Thymus (tissue), 11 donors: ENCODE results near the gene C8B. TPM values are rescaled to one million over a fixed set of nuclear protein-coding genes. Genes with fewer than 3 reads are reported as not detected.

Experiments used
- DNase-seq, 9 donors: peaks; one replicate each; pipeline ENCODE4 v3.0.0-alpha.2; 2013; ENCODE audit warnings: low spot score in 9 of 9, low read depth in 6 of 9, missing footprints in 1 of 9
- H3K27ac ChIP-seq, 2 donors: one replicate each; pipeline ENCODE4 v1.5.1; 2013; ENCODE audit warnings: control low read depth in 1 of 2, low read depth in 1 of 2, low read length in 1 of 2, mild to moderate bottlenecking in 1 of 2, moderate library complexity in 1 of 2
- H3K27me3 ChIP-seq, 2 donors: one replicate each; pipeline ENCODE4 v1.5.1; 2013; ENCODE audit warnings: low read length in 1 of 2; ENCODE audit not compliant: control insufficient read depth in 2 of 2, insufficient read depth in 1 of 2
- H3K36me3 ChIP-seq, 2 donors: one replicate each; pipeline ENCODE4 v1.5.1; 2013; ENCODE audit warnings: low read length in 1 of 2, mild to moderate bottlenecking in 1 of 2, moderate library complexity in 1 of 2; ENCODE audit not compliant: control insufficient read depth in 2 of 2, insufficient read depth in 2 of 2
- H3K4me1 ChIP-seq, 2 donors: one replicate each; pipeline ENCODE4 v1.5.1; 2013; ENCODE audit warnings: low read length in 2 of 2; ENCODE audit not compliant: control insufficient read depth in 2 of 2, insufficient read depth in 2 of 2
- H3K4me3 ChIP-seq, 2 donors: one replicate each; pipeline ENCODE4 v1.5.1; 2013; ENCODE audit warnings: low read length in 2 of 2, control low read depth in 1 of 2, mild to moderate bottlenecking in 1 of 2
- H3K9me3 ChIP-seq, 2 donors: one replicate each; pipeline ENCODE4 v1.5.1; 2013; ENCODE audit warnings: low read length in 1 of 2, mild to moderate bottlenecking in 1 of 2; ENCODE audit not compliant: control insufficient read depth in 2 of 2, insufficient read depth in 1 of 2
- WGBS: extraction: QIAGEN DNeasy Blood & Tissue Kit; methylation state at CpG from one replicate; pipeline ENCODE4 v1.1.7; 2013; 5-methylcytosine and 5-hydroxymethylcytosine counted together
- polyA plus RNA-seq: library from polyadenylated mRNA; stranded (reverse); fragments of 200-250 nt; gene quantifications from one replicate; pipeline ENCODE4 v1.2.3, GENCODE V29; 2013
- total RNA-seq: library from RNA; stranded (reverse); fragments of 120-200 nt; gene quantifications from one replicate; pipeline ENCODE4 v1.2.4, GENCODE V29; 2013
- donor health status: healthy.

The C8B gene
- total and polyA plus RNA-seq, 2 donors: 0.05 TPM; not detected in 1

DNA sequence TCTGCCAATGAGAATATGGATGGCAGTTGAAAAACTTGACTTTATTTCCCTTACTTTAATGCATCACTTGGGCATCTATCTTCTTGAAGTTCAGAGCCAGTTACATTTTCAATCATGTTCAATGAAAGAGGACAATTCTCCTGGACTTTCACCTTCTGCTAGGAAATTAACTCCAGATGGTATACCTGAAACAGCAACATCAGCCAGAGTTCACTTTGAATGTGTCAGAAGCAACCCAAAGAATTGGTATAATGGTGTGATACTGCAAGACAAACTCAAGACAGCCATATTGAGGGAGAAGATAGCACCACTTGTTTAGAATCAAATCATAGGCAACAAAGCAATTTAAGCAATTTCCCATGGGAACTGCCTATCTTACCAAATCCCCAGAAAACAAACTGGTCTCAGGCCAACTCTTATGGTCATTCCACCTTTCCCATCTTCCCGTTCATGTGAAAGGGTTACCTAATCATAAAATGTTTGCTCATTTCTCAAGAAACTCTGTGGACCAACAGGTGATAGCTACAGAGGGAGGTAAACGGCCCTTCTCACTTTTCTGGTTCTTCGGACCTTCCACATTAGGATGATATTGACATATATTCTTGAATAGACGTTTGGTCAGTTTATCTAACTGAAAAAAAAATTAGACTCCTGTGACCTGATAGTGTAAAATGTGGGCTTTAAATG is 29.7 kb upstream of the C8B start:
- no peaks in the 10 kb centered on the region for H3K9me3 ChIP-seq
- H3K4me1 ChIP-seq: no peaks in the 10 kb centered on the region
- H3K4me3 ChIP-seq: no peak overlapping the region
- DNase-seq: no peak
- 95% methylated on average over 4 of the region's 4 CpGs for WGBS
- H3K27ac ChIP-seq: no peak overlapping the region
- H3K27me3 ChIP-seq: no peaks in the 10 kb centered on the region
- no peaks in the 10 kb centered on the region for H3K36me3 ChIP-seq

DNA sequence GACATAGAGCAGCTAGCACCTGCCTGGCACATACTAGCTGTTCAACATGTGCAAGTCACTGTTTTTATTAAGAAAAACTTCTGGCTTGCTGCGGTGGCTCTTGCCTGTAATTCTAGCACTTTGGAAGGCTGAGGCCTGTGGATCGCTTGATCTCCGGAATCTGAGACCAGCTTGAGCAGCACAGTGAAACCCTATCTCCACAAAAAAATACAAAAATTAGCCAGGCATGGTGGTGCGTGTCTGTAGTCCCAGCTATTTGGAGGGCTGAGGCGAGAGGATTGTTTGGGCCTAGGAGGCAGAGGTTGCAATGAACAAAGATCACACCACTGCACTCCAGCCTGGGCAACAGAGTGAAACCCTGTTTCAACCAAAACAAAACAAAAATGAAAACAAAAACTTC is 27.7 kb upstream of the C8B start:
- no peak overlapping the region for H3K4me3 ChIP-seq
- no peaks in the 10 kb centered on the region for H3K36me3 ChIP-seq
- no peaks in the 10 kb centered on the region for H3K27me3 ChIP-seq
- WGBS: 94% methylated on average over 5 of the region's 5 CpGs
- no peaks in the 10 kb centered on the region for H3K4me1 ChIP-seq
- DNase-seq: no peak
- H3K9me3 ChIP-seq: no peaks in the 10 kb centered on the region
- H3K27ac ChIP-seq: no peak overlapping the region

DNA sequence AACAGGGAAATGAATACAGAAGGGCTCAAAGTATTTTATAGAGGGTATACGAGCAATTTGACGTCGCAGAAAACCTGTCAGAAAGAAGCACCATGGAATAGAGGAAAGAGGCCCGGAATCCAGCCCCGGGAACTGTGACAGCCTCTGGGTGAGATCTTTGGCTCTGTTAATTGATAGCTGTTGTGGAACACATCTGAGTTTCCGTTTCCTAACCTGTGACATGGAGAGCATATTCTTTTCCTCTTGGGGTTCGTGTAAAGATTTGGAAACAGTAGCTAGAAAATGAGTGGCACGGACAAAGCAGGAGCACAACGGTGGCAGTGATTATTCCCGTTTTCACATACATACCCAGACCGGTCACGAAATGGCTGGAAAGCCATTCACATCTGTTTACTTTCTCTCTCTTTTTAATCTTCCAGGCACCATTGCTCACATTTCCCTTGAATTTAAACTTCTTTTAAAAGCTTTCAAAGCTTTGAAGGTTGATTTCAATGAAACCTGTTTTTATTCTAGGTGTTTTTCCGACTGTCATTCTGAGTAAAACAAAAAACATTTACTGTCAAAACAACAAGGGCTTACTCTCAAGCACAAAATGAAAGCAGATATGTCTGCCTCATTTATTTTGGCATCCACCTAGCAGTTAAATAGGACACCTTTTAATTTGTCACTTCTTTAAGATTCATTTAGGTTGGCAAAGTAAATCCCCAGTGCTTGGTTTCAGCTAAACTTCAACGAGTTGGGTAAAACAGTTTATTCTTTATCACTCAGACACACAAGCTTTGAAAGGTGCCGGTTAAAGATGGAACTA is 26.7 kb upstream of the C8B start:
- 84% methylated on average over 15 of the region's 15 CpGs for WGBS
- DNase-seq: no peak
- H3K4me1 ChIP-seq: no peaks in the 10 kb centered on the region

DNA sequence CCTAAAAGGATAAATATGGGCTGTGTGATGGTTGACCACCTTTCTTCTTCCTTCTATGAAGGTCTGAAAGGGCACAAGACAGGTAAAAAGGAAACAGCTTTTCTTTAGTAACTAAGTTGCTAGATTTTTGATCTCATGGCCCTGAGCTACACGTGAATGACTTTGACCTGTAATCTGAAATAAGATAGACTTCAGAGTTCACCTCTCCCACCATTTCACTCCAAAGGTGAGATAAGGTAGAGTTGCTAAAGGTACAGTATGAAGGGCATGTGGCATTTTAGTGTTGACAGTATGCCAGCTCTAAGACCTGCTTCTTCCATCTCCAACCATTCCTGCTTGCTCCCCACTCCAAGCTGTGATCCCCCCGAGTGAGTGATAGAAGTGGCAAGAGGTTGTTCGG is 25.8 kb upstream of the C8B start:
- H3K27ac ChIP-seq: no peak overlapping the region
- H3K36me3 ChIP-seq: no peaks in the 10 kb centered on the region
- no peaks in the 10 kb centered on the region for H3K27me3 ChIP-seq
- WGBS: 96% methylated on average over 3 of the region's 3 CpGs
- H3K4me1 ChIP-seq: no peaks in the 10 kb centered on the region
- DNase-seq: no peak
- no peaks in the 10 kb centered on the region for H3K9me3 ChIP-seq
- H3K4me3 ChIP-seq: no peak overlapping the region

More for the DNA sequence above, 26.7 kb upstream of the C8B start:
- Histone ChIP-seq H3K27ac (no peak overlapping the region), H3K4me3 (no peak overlapping the region), H3K36me3 (no peaks in the 10 kb centered on the region), H3K27me3 (no peaks in the 10 kb centered on the region), H3K9me3 (no peaks in the 10 kb centered on the region)

DNA sequence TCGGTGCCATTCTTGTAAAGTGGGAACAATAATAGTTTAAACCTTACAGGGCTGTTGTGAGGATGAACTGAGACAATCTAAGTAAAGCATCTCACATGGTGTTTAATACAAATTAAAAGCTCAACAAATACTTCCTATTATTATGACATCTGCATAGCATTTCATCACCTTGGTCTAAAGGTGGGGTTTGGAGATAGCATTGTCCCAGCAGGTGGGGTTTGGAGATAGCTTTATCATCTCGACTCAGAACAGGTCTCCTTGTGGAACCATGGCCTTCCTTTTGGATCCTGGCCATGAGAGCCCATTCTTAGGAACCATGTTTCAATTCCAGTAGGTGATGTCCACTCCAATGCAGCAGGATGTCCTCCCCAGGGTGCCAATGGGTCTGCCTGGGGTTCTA is 20.6 kb upstream of the C8B start:
- WGBS: 82% methylated on average over 2 of the region's 2 CpGs

DNA sequence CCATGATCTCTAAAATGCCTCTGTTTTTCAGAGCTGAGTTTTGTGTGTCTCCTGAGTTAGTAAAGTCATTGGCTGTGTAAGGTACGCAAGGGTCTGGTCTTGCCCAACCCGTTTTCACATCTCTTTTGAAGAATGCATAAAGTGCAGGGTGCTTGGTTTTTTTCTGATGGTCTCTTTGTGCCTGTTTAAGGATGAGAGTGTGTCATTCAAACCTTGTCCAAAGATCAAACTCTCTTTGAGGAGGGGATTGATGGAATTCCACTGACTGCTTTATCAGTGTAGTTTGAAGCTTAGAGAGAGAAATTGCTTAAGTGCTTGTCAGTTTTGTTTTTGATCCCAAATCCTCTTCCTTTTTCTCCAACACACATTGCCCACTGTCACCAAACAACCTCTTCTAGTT is 20.0 kb upstream of the C8B start:
- no peaks in the 10 kb centered on the region for H3K9me3 ChIP-seq
- H3K4me3 ChIP-seq: no peak overlapping the region
- WGBS: 97% methylated on average over 2 of the region's 2 CpGs
- DNase-seq: no peak
- no peaks in the 10 kb centered on the region for H3K36me3 ChIP-seq
- H3K27me3 ChIP-seq: no peaks in the 10 kb centered on the region
- no peaks in the 10 kb centered on the region for H3K4me1 ChIP-seq
- H3K27ac ChIP-seq: no peak overlapping the region

More for the DNA sequence above, 20.6 kb upstream of the C8B start:
- no peak for DNase-seq
- no peak overlapping the region for H3K4me3 ChIP-seq
- H3K27ac ChIP-seq: no peak overlapping the region
- H3K4me1 ChIP-seq: no peaks in the 10 kb centered on the region
- H3K36me3 ChIP-seq: no peaks in the 10 kb centered on the region
- no peaks in the 10 kb centered on the region for H3K27me3 ChIP-seq
- no peaks in the 10 kb centered on the region for H3K9me3 ChIP-seq

DNA sequence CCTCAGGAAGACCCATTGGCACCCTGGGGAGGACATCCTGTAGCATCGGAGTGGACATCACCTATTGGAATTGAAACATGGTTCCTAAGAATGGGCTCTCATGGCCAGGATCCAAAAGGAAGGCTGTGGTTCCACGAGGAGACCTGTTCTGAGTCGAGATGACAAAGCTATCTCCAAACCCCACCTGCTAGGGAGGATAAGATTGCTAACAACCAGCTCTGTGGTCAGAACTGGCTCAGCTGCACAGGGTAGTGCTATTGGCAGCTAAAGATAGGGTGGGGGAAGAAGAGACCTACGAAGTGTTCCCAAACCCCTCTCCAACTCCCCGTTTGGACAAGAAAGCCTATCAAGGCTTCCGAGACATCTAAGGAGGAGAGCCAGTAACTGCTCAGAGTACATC is 17.7 kb upstream of the C8B start:
- H3K27ac ChIP-seq: no peak overlapping the region
- no peaks in the 10 kb centered on the region for H3K9me3 ChIP-seq
- no peak for DNase-seq
- WGBS: 69% methylated on average over 6 of the region's 6 CpGs
- peaks cover 0 to 2% of the 10 kb centered on the region in 2 donors for H3K27me3 ChIP-seq
- H3K36me3 ChIP-seq: no peaks in the 10 kb centered on the region
- H3K4me1 ChIP-seq: no peaks in the 10 kb centered on the region
- H3K4me3 ChIP-seq: no peak overlapping the region

DNA sequence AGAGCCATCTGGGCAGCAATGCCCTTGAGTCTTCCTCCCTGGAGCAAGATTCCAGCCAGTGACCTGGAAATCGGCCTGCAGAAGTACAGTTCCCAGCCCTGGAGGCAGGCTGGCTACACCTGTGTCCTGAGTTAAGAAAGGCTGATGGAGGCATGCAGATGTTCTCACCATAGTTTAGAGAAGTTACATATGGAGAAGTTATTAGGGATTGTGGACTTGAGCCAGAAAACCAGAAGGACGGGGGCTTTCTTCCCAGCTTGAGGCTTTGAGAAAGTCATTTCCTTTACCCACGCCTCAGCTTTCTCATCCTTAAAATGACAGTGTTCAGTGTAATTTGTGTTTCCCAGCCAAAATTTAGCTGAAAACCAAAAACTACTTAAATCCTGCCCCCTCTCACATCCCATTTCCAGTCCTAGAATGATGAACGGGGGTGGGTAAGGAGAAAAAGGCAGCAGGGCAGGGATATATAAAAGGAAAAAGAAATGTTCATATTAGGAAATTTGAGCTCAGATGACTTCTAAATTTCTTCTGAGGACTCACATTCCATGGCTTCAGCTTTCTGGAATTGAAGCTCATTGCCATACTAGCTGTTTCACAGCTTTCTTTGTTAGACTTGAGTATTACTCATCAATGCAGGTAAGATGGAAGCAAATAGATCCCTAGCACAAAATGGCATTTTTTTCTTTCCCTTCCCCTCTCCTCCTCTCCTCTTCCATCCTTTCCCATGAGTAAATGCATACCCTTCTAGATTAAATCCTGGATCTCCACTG is 14.4 kb upstream of the C8B start:
- WGBS: 62% methylated on average over 4 of the region's 4 CpGs
- Histone ChIP-seq H3K4me3 (no peak overlapping the region), H3K27ac (no peak overlapping the region), H3K4me1 (no peaks in the 10 kb centered on the region), H3K27me3 (peaks cover 0 to 2% of the 10 kb centered on the region in 2 donors), H3K9me3 (no peaks in the 10 kb centered on the region), H3K36me3 (no peaks in the 10 kb centered on the region)
- no peak for DNase-seq

DNA sequence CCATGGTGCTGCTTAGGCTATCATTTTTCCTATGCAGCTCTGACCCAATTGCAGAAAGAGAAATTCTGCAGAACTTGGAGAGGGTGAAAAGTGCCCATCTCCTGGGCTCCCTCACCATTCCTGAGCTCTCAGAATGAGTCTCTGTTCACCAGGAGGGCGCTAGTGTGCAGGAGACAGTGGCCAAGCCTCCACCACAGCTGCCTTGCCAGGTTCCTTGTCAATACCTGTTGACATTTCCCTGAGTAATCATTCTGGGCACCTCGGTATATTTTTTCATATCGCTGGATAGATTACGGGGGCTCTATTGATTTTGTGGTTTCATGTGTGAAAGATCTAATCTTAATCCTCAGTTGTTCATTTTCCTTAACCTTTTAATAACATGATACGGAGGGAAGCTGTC is 13.0 kb upstream of the C8B start:
- no peak for DNase-seq
- H3K4me1 ChIP-seq: no peaks in the 10 kb centered on the region
- H3K27me3 ChIP-seq: peaks cover 0 to 2% of the 10 kb centered on the region in 2 donors
- H3K27ac ChIP-seq: no peak overlapping the region
- H3K4me3 ChIP-seq: no peak overlapping the region
- WGBS: 88% methylated on average over 5 of the region's 5 CpGs
- H3K36me3 ChIP-seq: no peaks in the 10 kb centered on the region
- H3K9me3 ChIP-seq: no peaks in the 10 kb centered on the region
